NCI-H1105 (cell line): ENCODE data around the gene CAD.

Experiments
- DNase-seq: peaks from one replicate; lab custom pipeline; 2025; lab: John Stamatoyannopoulos, UW

Gene CAD

GRCh38 chr2:27281855-27282559, 64.8 kb downstream of the CAD start, which contains the start of gene TRIM54:
TRIM54 (plus strand) TSS chr2:27282429; CDS start chr2:27282732, 303 bp downstream.
- DNase-seq: no peak

DNA sequence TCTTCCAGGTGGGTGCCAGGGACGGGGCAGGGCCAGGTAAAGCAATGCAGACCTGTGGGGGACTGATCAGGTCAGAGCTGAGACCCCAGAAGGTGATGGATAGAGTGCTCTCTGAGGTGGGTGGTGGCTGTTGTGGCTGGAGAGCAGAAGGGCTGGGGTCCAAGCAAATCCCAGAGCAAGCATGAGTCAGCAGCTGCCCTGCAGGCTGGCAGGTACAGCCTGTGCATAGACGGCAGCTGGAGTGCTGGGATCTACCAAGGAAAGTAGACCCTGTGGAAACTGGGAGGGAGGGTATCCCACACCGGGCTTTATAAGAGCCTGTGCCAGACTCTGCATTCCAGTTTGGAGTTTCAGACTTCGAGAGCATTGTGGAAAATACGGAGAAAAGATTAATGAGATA, 65.7 kb downstream of the CAD start:
- DNase-seq: no peak

- no peak for DNase-seq
Measured at GRCh38 chr2:27284996-27285395, 67.8 kb downstream of the CAD start.

- no peak for DNase-seq
Measured at GRCh38 chr2:27285481-27285880, 68.3 kb downstream of the CAD start.

GRCh38 chr2:27288610-27289009, 71.4 kb downstream of the CAD start:
- DNase-seq: no peak

GRCh38 chr2:27290549-27290948, 73.4 kb downstream of the CAD start:
- no peak for DNase-seq

DNA sequence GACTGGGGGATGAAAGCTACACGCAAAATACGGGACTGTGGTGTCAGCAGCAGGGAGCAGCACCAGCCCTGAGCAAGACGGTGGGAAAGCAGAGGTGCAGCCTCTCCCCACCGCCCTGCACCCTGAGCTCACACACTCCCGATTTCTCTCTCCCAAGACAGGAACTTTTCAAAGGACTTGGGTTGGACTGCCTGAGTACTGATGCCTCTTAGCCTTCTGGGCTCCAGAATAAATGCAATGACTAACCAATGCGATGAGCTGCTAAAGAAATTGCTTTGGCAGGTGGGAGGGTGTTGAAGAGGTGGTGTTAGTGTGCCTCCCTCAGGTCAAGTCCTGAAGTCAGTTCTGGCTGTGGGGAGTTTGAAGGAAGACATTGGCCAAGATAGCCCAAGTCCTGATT, 74.7 kb downstream of the CAD start:
- no peak for DNase-seq
